ENCODE data around the gene ATP5IF1. TPM values are rescaled to one million over a fixed set of nuclear protein-coding genes. Genes with fewer than 3 reads are reported as not detected.

Gene ATP5IF1
- total and polyA plus RNA-seq, 2 of the 4 experiments (the other 2 are of a cell fraction) = 33.7 to 105 TPM

- WGBS, 2 experiments (ENCODE audit: extremely low coverage in 2 of 2, insufficient read length in 1 of 2) = no CpG with 5 or more reads among the region's 7 CpGs
- ChIA-PET POLR2A (ENCODE audit: unreplicated experiment) (interaction anchor here (0.5 to 0.8 kb wide), 2 partner anchors 14 to 32 kb away, joined by 6 to 10 read pairs; no protein-coding TSS in a partner anchor), CTCF (interaction anchor here (3.2 kb wide), 1 partner anchor 12 kb away, joined by 14 read pairs; no protein-coding TSS in a partner anchor)
- Histone ChIP-seq H3K27ac (ENCODE audit: insufficient read depth, low read length) (no peak overlapping the region; the same call in 1 of the 2 replicates), H3K4ac (ENCODE audit: low read depth, low read length) (no peak overlapping the region), H3K23ac (ENCODE audit: low read depth, low read length) (peak overlapping the region; percentile 47), H3K27me3 (ENCODE audit: control insufficient read depth, insufficient read depth, low read length) (no peaks in the 10 kb centered on the region), H3K18ac (ENCODE audit: low read depth, low read length) (no peak overlapping the region), H2AK5ac (ENCODE audit: low read depth, low read length) (peak overlapping the region; percentile 20; the same call in 1 of the 2 replicates), H3K4me1 (ENCODE audit: control insufficient read depth, insufficient read depth, low read length) (peaks cover 20% of the 10 kb centered on the region), H4K91ac (ENCODE audit: insufficient read depth, low read depth, low read length) (no peak overlapping the region), H3K36me3 (ENCODE audit: control insufficient read depth, insufficient read depth, low read length) (peaks cover 4% of the 10 kb centered on the region; the same call in 1 of the 2 replicates), H3K9ac (ENCODE audit: low read depth, low read length) (peak overlapping the region; percentile 88), H2BK15ac (ENCODE audit: low read depth, low read length) (no peak overlapping the region), H3K4me2 (ENCODE audit: low read depth, low read length) (peak overlapping the region; percentile 97), H4K20me1 (ENCODE audit: insufficient read depth, low read length) (peaks cover 58% of the 10 kb centered on the region), H3K4me3 (ENCODE audit: insufficient read depth, low read depth, low read length) (peak overlapping the region; percentile 99), H4K5ac (ENCODE audit: low read depth, low read length) (no peak overlapping the region), H4K8ac (ENCODE audit: low read depth in 2 of 2, low read length in 2 of 2) (no peak overlapping the region), H3K79me1 (ENCODE audit: low read depth in 1 of 2, low read length in 2 of 2) (peaks cover 0 to 49% of the 10 kb centered on the region in 2 experiments; a peak in 2 of 4 replicates), H3K9me1 (ENCODE audit: insufficient read depth, low read length) (peaks cover 23% of the 10 kb centered on the region), H3K14ac (replicated peaks; ENCODE audit: low read depth, low read length) (peak overlapping the region; percentile 44; the same call in 1 of the 2 replicates), H3K9me3 (ENCODE audit: control insufficient read depth, insufficient read depth, low read length) (no peaks in the 10 kb centered on the region), H2AFZ (replicated peaks; ENCODE audit: low read length, poor library complexity) (no peak overlapping the region), H2BK120ac (ENCODE audit: low read depth, low read length) (no peak overlapping the region), H2BK20ac (ENCODE audit: low read depth, low read length) (no peak overlapping the region), H2AK9ac (replicated peaks; ENCODE audit: low read depth, low read length, poor library complexity) (no peak overlapping the region), H3K56ac (ENCODE audit: extremely low read depth, insufficient read depth, low read length) (no peak overlapping the region), H2BK5ac (ENCODE audit: low read depth, low read length, poor library complexity, severe bottlenecking) (peak overlapping the region; percentile 10)
- in situ Hi-C loops (cut with MboI; ENCODE audit: low sequenced_read_pairs) (no loop called here), intact Hi-C loops (cut with micrococcal nuclease) (loop anchor here (5.0 kb wide), 1 partner anchor 342 kb away; no protein-coding TSS in a partner anchor), dilution Hi-C loops (cut with HindIII; ENCODE audit: low sequenced_read_pairs, unreplicated experiment) (no loop called here)
- no TSS peak for BruUV-seq (replicated peaks)
- DNase-seq (no peak), ATAC-seq (ENCODE audit: low read depth) (no peak)
- TF ChIP-seq CHD1 (IDR thresholded peaks at IDR 0.05; ENCODE audit: low read depth, low read length) (no peak), RCOR1 (IDR thresholded peaks at IDR 0.05; ENCODE audit: insufficient replicate concordance, low read length) (no peak), MXI1 (IDR thresholded peaks at IDR 0.05; ENCODE audit: borderline replicate concordance, low read depth, low read length) (no peak), RFX5 (IDR thresholded peaks at IDR 0.05; ENCODE audit: low read depth, low read length) (no peak), SMC3 (IDR thresholded peaks at IDR 0.05; ENCODE audit: low read depth, low read length) (no peak), CTCF (conservative IDR thresholded peaks at IDR 0.05; ENCODE audit: low read depth, low read length) (no peak), RAD21 (IDR thresholded peaks at IDR 0.05; ENCODE audit: low read length) (no peak), ELK1 (IDR thresholded peaks at IDR 0.05; ENCODE audit: borderline replicate concordance, low read depth, low read length) (no peak), CEBPB (IDR thresholded peaks at IDR 0.05; ENCODE audit: low read depth, low read length) (no peak), MAZ (IDR thresholded peaks at IDR 0.05; ENCODE audit: borderline replicate concordance, low read depth, low read length) (no peak), NFE2L2 (IDR thresholded peaks at IDR 0.05; ENCODE audit: low read depth, low read length) (no peak), POLR2A (IDR thresholded peaks at IDR 0.05; ENCODE audit: low read depth, low read length) (no peak), USF2 (IDR thresholded peaks at IDR 0.05; ENCODE audit: low read depth, low read length) (no peak), MAFK (IDR thresholded peaks at IDR 0.05; ENCODE audit: low read depth, low read length) (no peak), BHLHE40 (IDR thresholded peaks at IDR 0.05; ENCODE audit: low read depth, low read length) (no peak), FOS (IDR thresholded peaks at IDR 0.05; ENCODE audit: low read depth, low read length) (no peak)
Measured at GRCh38 chr1:28260803-28261174, 24.9 kb downstream of the ATP5IF1 start.

Measured in IMR-90 (cell line).